H9 (cell line): ENCODE results near the gene SKOR2. TPM values are rescaled to one million over a fixed set of nuclear protein-coding genes. Genes with fewer than 3 reads are reported as not detected.

Experiments
- DNase-seq: peaks from one replicate; pipeline ENCODE4 v3.0.0-alpha.2; 2017
- H2AFZ ChIP-seq: one replicate; pipeline ENCODE4 v1.6.1; 2013; ENCODE audit warnings: mild to moderate bottlenecking, low read length, control low read depth, moderate library complexity
- H2AK5ac ChIP-seq: 2 replicates; pipeline ENCODE4 v1.6.1; 2013; ENCODE audit warnings: low read length, control low read depth, mixed read lengths; ENCODE audit not compliant: insufficient read length
- H2BK120ac ChIP-seq: one replicate; pipeline ENCODE4 v1.6.1; 2013; ENCODE audit warnings: low read depth, mild to moderate bottlenecking, low read length, control low read depth, inconsistent platforms; ENCODE audit not compliant: poor library complexity, severe bottlenecking
- H2BK12ac ChIP-seq: 2 replicates; pipeline ENCODE4 v1.6.1; 2013; ENCODE audit warnings: low read length, control low read depth, mixed read lengths, low read depth; ENCODE audit not compliant: insufficient read length
- H2BK15ac ChIP-seq: 2 replicates; pipeline ENCODE4 v1.6.1; 2013; ENCODE audit warnings: low read depth, low read length, control low read depth
- H2BK20ac ChIP-seq: one replicate; pipeline ENCODE4 v1.6.1; 2013; ENCODE audit warnings: low read depth, mild to moderate bottlenecking, low read length, control low read depth, inconsistent platforms; ENCODE audit not compliant: poor library complexity, severe bottlenecking
- H2BK5ac ChIP-seq: 2 replicates; pipeline ENCODE4 v1.6.1; 2013; ENCODE audit warnings: low read length, control low read depth, mixed read lengths; ENCODE audit not compliant: insufficient read length
- H3K14ac ChIP-seq: 2 replicates; pipeline ENCODE4 v1.6.1; 2013; ENCODE audit warnings: low read length, control low read depth; ENCODE audit not compliant: insufficient read depth
- H3K18ac ChIP-seq: 2 replicates; pipeline ENCODE4 v1.6.1; 2013; ENCODE audit warnings: low read depth, mild to moderate bottlenecking, mixed read lengths, low read length, control low read depth; ENCODE audit not compliant: insufficient read length
- H3K23ac ChIP-seq: 2 replicates; pipeline ENCODE4 v1.6.1; 2013; ENCODE audit warnings: low read length, control low read depth, mixed read lengths, low read depth; ENCODE audit not compliant: insufficient read length
- H3K23me2 ChIP-seq: 2 replicates; pipeline ENCODE4 v1.6.1; 2013; ENCODE audit warnings: low read depth, mild to moderate bottlenecking, mixed read lengths, low read length, control low read depth; ENCODE audit not compliant: insufficient read length, poor library complexity, severe bottlenecking
- H3K27ac ChIP-seq: 2 replicates; pipeline ENCODE4 v1.5.1; 2013; ENCODE audit warnings: low read length, control low read depth, mixed read lengths, low read depth; ENCODE audit not compliant: insufficient read length
- H3K27me3 ChIP-seq: 2 replicates; pipeline ENCODE4 v1.6.1; 2013; ENCODE audit warnings: low read length, control low read depth, inconsistent platforms; ENCODE audit not compliant: insufficient read depth
- H3K4ac ChIP-seq: 2 replicates; pipeline ENCODE4 v1.6.1; 2013; ENCODE audit warnings: low read depth, mild to moderate bottlenecking, control low read depth, inconsistent platforms, low read length, moderate library complexity
- H3K4me1 ChIP-seq: 2 replicates; pipeline ENCODE4 v1.6.1; 2013; ENCODE audit warnings: low read length, control low read depth, inconsistent platforms; ENCODE audit not compliant: insufficient read depth
- H3K4me2 ChIP-seq: 2 replicates; pipeline ENCODE4 v1.6.1; 2013; ENCODE audit warnings: low read length, control low read depth, mixed read lengths; ENCODE audit not compliant: insufficient read length, insufficient read depth
- H3K56ac ChIP-seq: 2 replicates; pipeline ENCODE4 v1.6.1; 2013; ENCODE audit warnings: low read depth, mild to moderate bottlenecking, mixed read lengths, low read length, control low read depth; ENCODE audit not compliant: insufficient read length
- H3K79me1 ChIP-seq: 2 replicates; pipeline ENCODE4 v1.6.1; 2013; ENCODE audit warnings: low read depth, mild to moderate bottlenecking, moderate library complexity, low read length, control low read depth, inconsistent platforms; ENCODE audit not compliant: insufficient read depth, poor library complexity, severe bottlenecking
- H3K79me2 ChIP-seq: 2 replicates; pipeline ENCODE4 v1.6.1; 2013; ENCODE audit warnings: low read length, control low read depth, inconsistent platforms; ENCODE audit not compliant: insufficient read depth
- H3K9ac ChIP-seq: 2 replicates; pipeline ENCODE4 v1.6.1; 2013; ENCODE audit warnings: low read length, control low read depth, mixed read lengths; ENCODE audit not compliant: insufficient read length; ENCODE audit errors: extremely low read depth
- H3K9me3 ChIP-seq: one replicate; pipeline ENCODE4 v1.6.1; 2013; ENCODE audit warnings: low read depth, low read length, inconsistent platforms; ENCODE audit not compliant: control insufficient read depth
- H3T11ph ChIP-seq: one replicate; pipeline ENCODE4 v1.6.1; 2013; ENCODE audit warnings: mild to moderate bottlenecking, low read length, control low read depth, inconsistent platforms
- H4K20me1 ChIP-seq: one replicate; pipeline ENCODE4 v1.6.1; 2013; ENCODE audit not compliant: control insufficient read depth, insufficient read length, insufficient read depth
- H4K5ac ChIP-seq: 2 replicates; pipeline ENCODE4 v1.6.1; 2013; ENCODE audit warnings: low read depth, mild to moderate bottlenecking, mixed read lengths, low read length, control low read depth; ENCODE audit not compliant: insufficient read length
- H4K8ac ChIP-seq: replicated peaks from 2 replicates; pipeline ENCODE4 v1.6.1; 2013; ENCODE audit warnings: low read length, control low read depth, mixed read lengths, low read depth; ENCODE audit not compliant: insufficient read length
- H4K91ac ChIP-seq: 2 replicates; pipeline ENCODE4 v1.6.1; 2013; ENCODE audit warnings: low read depth, mild to moderate bottlenecking, moderate library complexity, mixed read lengths, low read length, control low read depth; ENCODE audit not compliant: insufficient read length
- H3K27ac Mint-ChIP-seq, 3 experiments: 2 replicates in 2 of 3; 3 replicates in 1 of 3; pipeline ENCODE4 v1.8.0; 2020 to 2021; ENCODE audit warnings: mixed read lengths in 3 of 3, mild to moderate bottlenecking in 1 of 3, moderate library complexity in 1 of 3
- H3K27me3 Mint-ChIP-seq: 2 replicates; pipeline ENCODE4 v1.8.0; 2021; ENCODE audit warnings: low read depth, mild to moderate bottlenecking, moderate library complexity, mixed read lengths
- H3K36me3 Mint-ChIP-seq, 3 experiments: 2 replicates in 2 of 3; 3 replicates in 1 of 3; pipeline ENCODE4 v1.8.0; 2020 to 2021; ENCODE audit warnings: low read depth in 3 of 3, mixed read lengths in 3 of 3; ENCODE audit not compliant: insufficient read depth in 1 of 3
- H3K4me1 Mint-ChIP-seq, 2 experiments: 2 replicates each; pipeline ENCODE4 v1.8.0; 2020; ENCODE audit warnings: mixed read lengths in 2 of 2
- H3K4me3 Mint-ChIP-seq, 2 experiments: 2 replicates in 1 of 2; 3 replicates in 1 of 2; pipeline ENCODE4 v1.8.0; 2020 to 2021; ENCODE audit warnings: mild to moderate bottlenecking in 2 of 2, mixed read lengths in 2 of 2, moderate library complexity in 1 of 2
- H3K9me3 Mint-ChIP-seq, 2 experiments: 2 replicates in 1 of 2; 3 replicates in 1 of 2; pipeline ENCODE4 v1.8.0; 2020; ENCODE audit warnings: mild to moderate bottlenecking in 2 of 2, mixed read lengths in 2 of 2, moderate library complexity in 1 of 2
- WGBS: extraction: QIAGEN DNeasy Blood & Tissue Kit; methylation state at CpG from one replicate; pipeline ENCODE4 v1.1.7; 2013; ENCODE audit warnings: missing lambda C conversion rate, low lambda C conversion rate, mixed read lengths; ENCODE audit not compliant: insufficient read length; ENCODE audit errors: extremely low coverage; 5-methylcytosine and 5-hydroxymethylcytosine counted together
- total RNA-seq: library from RNA; stranded (reverse); gene quantifications from 2 replicates; pipeline ENCODE4 v1.2.1, GENCODE V29; 2021
- TF ChIP-seq, protein P1 (sequence below): fragments of 200-600 bp; sonication (generic); conservative IDR thresholded peaks from 3 replicates; pipeline ENCODE4 v1.8.0; 2021; ENCODE audit warnings: antibody characterized with exemption, mild to moderate bottlenecking

The SKOR2 gene
- total RNA-seq, 1 experiment from 2014 or later: 0.24 TPM

DNA sequence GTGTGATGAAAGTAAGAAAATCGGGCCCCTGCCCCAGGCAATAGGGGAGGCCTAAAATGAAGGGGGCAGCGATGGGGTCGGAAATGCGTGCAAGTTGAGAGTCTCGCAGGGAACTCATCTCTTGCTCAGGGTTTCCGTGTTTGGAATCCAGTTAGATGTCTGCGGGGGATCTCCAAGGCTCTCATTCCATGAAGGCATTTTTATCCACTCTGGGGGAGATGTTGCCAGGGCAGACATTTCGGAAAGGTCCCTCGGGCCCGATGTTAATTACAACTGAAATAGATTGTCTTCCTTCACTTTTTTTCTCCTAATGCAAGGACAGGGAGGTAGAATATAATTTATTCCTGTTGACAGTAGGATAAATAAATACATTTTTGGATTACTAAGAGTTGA lies 12.8 kb upstream of the SKOR2 start:
- Histone ChIP-seq H2AFZ (no peak overlapping the region), H3K56ac (no peak overlapping the region), H4K20me1 (no peaks in the 10 kb centered on the region), H3K9ac (no peak overlapping the region), H3K4me1 (no peaks in the 10 kb centered on the region), H3K14ac (no peak overlapping the region), H3K23me2 (peaks cover 31% of the 10 kb centered on the region), H4K8ac (no peak overlapping the region), H4K91ac (no peak overlapping the region), H2BK120ac (no peak overlapping the region), H3K23ac (no peak overlapping the region), H3K4me2 (peak overlapping the region; percentile 75), H3K27ac (no peak overlapping the region), H2BK20ac (no peak overlapping the region), H2BK12ac (no peak overlapping the region), H3K18ac (no peak overlapping the region), H2BK5ac (no peak overlapping the region), H3K27me3 (peaks cover 61% of the 10 kb centered on the region), H3T11ph (no peak overlapping the region), H3K79me2 (no peaks in the 10 kb centered on the region), H4K5ac (no peak overlapping the region), H3K79me1 (no peaks in the 10 kb centered on the region), H3K4ac (no peak overlapping the region), H2BK15ac (no peak overlapping the region), H3K9me3 (no peaks in the 10 kb centered on the region), H2AK5ac (no peak overlapping the region)
- Mint-ChIP-seq H3K27me3 (peaks cover 84% of the 10 kb centered on the region), H3K4me3 (peak overlapping the region; percentile 80 to 88), H3K4me1 (peaks cover 20 to 38% of the 10 kb centered on the region in 2 experiments), H3K9me3 (peaks cover 0 to 7% of the 10 kb centered on the region in 2 experiments; a peak in 2 of 5 replicates), H3K36me3 (no peaks in the 10 kb centered on the region), H3K27ac (no peak overlapping the region)
- WGBS: no CpG with 5 or more reads among the region's 10 CpGs
- no peak for DNase-seq
- TF ChIP-seq, protein P1, sequence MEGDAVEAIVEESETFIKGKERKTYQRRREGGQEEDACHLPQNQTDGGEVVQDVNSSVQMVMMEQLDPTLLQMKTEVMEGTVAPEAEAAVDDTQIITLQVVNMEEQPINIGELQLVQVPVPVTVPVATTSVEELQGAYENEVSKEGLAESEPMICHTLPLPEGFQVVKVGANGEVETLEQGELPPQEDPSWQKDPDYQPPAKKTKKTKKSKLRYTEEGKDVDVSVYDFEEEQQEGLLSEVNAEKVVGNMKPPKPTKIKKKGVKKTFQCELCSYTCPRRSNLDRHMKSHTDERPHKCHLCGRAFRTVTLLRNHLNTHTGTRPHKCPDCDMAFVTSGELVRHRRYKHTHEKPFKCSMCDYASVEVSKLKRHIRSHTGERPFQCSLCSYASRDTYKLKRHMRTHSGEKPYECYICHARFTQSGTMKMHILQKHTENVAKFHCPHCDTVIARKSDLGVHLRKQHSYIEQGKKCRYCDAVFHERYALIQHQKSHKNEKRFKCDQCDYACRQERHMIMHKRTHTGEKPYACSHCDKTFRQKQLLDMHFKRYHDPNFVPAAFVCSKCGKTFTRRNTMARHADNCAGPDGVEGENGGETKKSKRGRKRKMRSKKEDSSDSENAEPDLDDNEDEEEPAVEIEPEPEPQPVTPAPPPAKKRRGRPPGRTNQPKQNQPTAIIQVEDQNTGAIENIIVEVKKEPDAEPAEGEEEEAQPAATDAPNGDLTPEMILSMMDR: no peak
